Esophagus (tissue), 2 donors: ENCODE results near the gene NCOA4. TPM values are rescaled to one million over a fixed set of nuclear protein-coding genes. Genes with fewer than 3 reads are reported as not detected.
"Not testable (repeated sequence)": the region's sequence is repeated elsewhere in the genome, so short reads cannot be mapped to it uniquely, and the experiment has no call there.

ENCODE experiments used
- H3K27ac ChIP-seq, 2 donors: one replicate each; pipeline ENCODE4 v1.5.1; 2013; ENCODE audit warnings: low read depth in 2 of 2, mild to moderate bottlenecking in 2 of 2, inconsistent platforms in 1 of 2, low read length in 1 of 2, moderate library complexity in 1 of 2
- H3K27me3 ChIP-seq, 2 donors: one replicate each; pipeline ENCODE4 v1.6.1; 2013; ENCODE audit warnings: low read length in 2 of 2, control low read depth in 1 of 2, mild to moderate bottlenecking in 1 of 2; ENCODE audit not compliant: insufficient read depth in 2 of 2, control insufficient read depth in 1 of 2
- H3K36me3 ChIP-seq, 2 donors: one replicate each; pipeline ENCODE4 v1.6.1; 2013; ENCODE audit warnings: low read length in 1 of 2; ENCODE audit not compliant: control insufficient read depth in 2 of 2, insufficient read depth in 2 of 2
- H3K4me1 ChIP-seq, 2 donors: one replicate each; pipeline ENCODE4 v1.6.1; 2013; ENCODE audit warnings: low read length in 1 of 2; ENCODE audit not compliant: control insufficient read depth in 2 of 2, insufficient read depth in 2 of 2
- H3K4me3 ChIP-seq, 2 donors: one replicate each; pipeline ENCODE4 v1.5.1; 2013; ENCODE audit warnings: low read length in 2 of 2, mild to moderate bottlenecking in 2 of 2, low read depth in 1 of 2, moderate library complexity in 1 of 2
- H3K9me3 ChIP-seq, 2 donors: one replicate each; pipeline ENCODE4 v1.6.1; 2013; ENCODE audit warnings: mild to moderate bottlenecking in 2 of 2, low read depth in 1 of 2, low read length in 1 of 2, moderate library complexity in 1 of 2; ENCODE audit not compliant: control insufficient read depth in 2 of 2, insufficient read depth in 1 of 2
- WGBS, 2 donors: extraction: QIAGEN DNeasy Blood & Tissue Kit; methylation state at CpG; one replicate each; pipeline ENCODE4 v1.1.7; 2013; 5-methylcytosine and 5-hydroxymethylcytosine counted together
- polyA plus RNA-seq, 2 donors: library from polyadenylated mRNA; stranded (reverse); fragments of 200-250 nt; gene quantifications; one replicate each; pipeline ENCODE4 v1.2.3, GENCODE V29; 2013
- donor health status: healthy with polysubstance abuse.
- donor health status: Bipolar disorder and iron deficiency.

NCOA4 gene
- polyA plus RNA-seq, 2 donors = 34.7 to 64.7 TPM

- H3K36me3 ChIP-seq = peaks cover 0 to 2% of the 10 kb centered on the region in 2 donors
- WGBS, 2 donors = 94 to 96% methylated on average over 1 of the region's 1 CpG
Measured at GRCh38 chr10:46000538-46000937, 29.9 kb downstream of the NCOA4 start.

GRCh38 chr10:45999955-46000354 is 30.5 kb downstream of the NCOA4 start:
- not testable (repeated sequence) for H3K9me3 ChIP-seq, H3K4me1 ChIP-seq, H3K27me3 ChIP-seq, H3K27ac ChIP-seq, H3K36me3 ChIP-seq, H3K4me3 ChIP-seq
- 97 to 98% methylated on average over 5 of the region's 5 CpGs for WGBS, 2 donors

More at GRCh38 chr10:46000538-46000937, 29.9 kb downstream of the NCOA4 start:
- Histone ChIP-seq H3K9me3 (no peaks in the 10 kb centered on the region), H3K27me3 (no peaks in the 10 kb centered on the region), H3K4me3 (no peak overlapping the region), H3K4me1 (no peaks in the 10 kb centered on the region), H3K27ac (no peak overlapping the region)

- Histone ChIP-seq H3K27me3 (no peaks in the 10 kb centered on the region), H3K27ac (no peak overlapping the region), H3K9me3 (no peaks in the 10 kb centered on the region), H3K36me3 (no peaks in the 10 kb centered on the region), H3K4me3 (no peak overlapping the region), H3K4me1 (no peaks in the 10 kb centered on the region)
- WGBS, 2 donors = 83 to 86% methylated on average over 5 of the region's 5 CpGs
Measured at GRCh38 chr10:45997994-45998763, 32.2 kb downstream of the NCOA4 start.

- H3K4me3 ChIP-seq = no peak overlapping the region
- H3K27me3 ChIP-seq = no peaks in the 10 kb centered on the region
- H3K4me1 ChIP-seq = no peaks in the 10 kb centered on the region
- no peaks in the 10 kb centered on the region for H3K9me3 ChIP-seq
- WGBS, 2 donors = 95 to 97% methylated on average over 4 of the region's 4 CpGs
- no peak overlapping the region for H3K27ac ChIP-seq
- no peaks in the 10 kb centered on the region for H3K36me3 ChIP-seq
Measured at GRCh38 chr10:45997557-45997956, 32.9 kb downstream of the NCOA4 start.

- not testable (repeated sequence) for H3K9me3 ChIP-seq, H3K36me3 ChIP-seq, H3K27me3 ChIP-seq, H3K4me1 ChIP-seq, H3K27ac ChIP-seq, H3K4me3 ChIP-seq
- 66 to 76% methylated on average over 3 of the region's 3 CpGs for WGBS, 2 donors
Measured at GRCh38 chr10:45985590-45985989, 44.8 kb downstream of the NCOA4 start.

GRCh38 chr10:45984473-45984872 is 46.0 kb downstream of the NCOA4 start:
- not testable (repeated sequence) for H3K4me1 ChIP-seq, H3K9me3 ChIP-seq, H3K36me3 ChIP-seq, H3K4me3 ChIP-seq, H3K27me3 ChIP-seq, H3K27ac ChIP-seq
- WGBS, 2 donors = 89 to 92% methylated on average over 2 of the region's 2 CpGs

GRCh38 chr10:45983538-45984186 is 46.8 kb downstream of the NCOA4 start:
- not testable (repeated sequence) for H3K36me3 ChIP-seq, H3K27ac ChIP-seq, H3K4me1 ChIP-seq, H3K9me3 ChIP-seq, H3K4me3 ChIP-seq, H3K27me3 ChIP-seq
- WGBS, 2 donors = 67 to 79% methylated on average over 4 to 5 of the region's 6 CpGs

- H3K27ac ChIP-seq, H3K9me3 ChIP-seq, H3K4me1 ChIP-seq, H3K4me3 ChIP-seq, H3K36me3 ChIP-seq, H3K27me3 ChIP-seq: not testable (repeated sequence)
- WGBS, 2 donors = 49 to 58% methylated on average over 1 of the region's 1 CpG
Measured at GRCh38 chr10:45981367-45981766, 49.1 kb downstream of the NCOA4 start.

GRCh38 chr10:45978554-45978953 is 51.9 kb downstream of the NCOA4 start:
- WGBS, 2 donors = 80 to 87% methylated on average over 1 of the region's 2 CpGs
- not testable (repeated sequence) for H3K9me3 ChIP-seq, H3K36me3 ChIP-seq, H3K27ac ChIP-seq, H3K4me3 ChIP-seq, H3K4me1 ChIP-seq, H3K27me3 ChIP-seq

GRCh38 chr10:45974041-45974440 is 56.4 kb downstream of the NCOA4 start:
- not testable (repeated sequence) for H3K9me3 ChIP-seq, H3K27me3 ChIP-seq, H3K4me1 ChIP-seq, H3K4me3 ChIP-seq, H3K27ac ChIP-seq, H3K36me3 ChIP-seq
- WGBS, 2 donors = 68 to 74% methylated on average over 3 of the region's 3 CpGs
